Colonic mucosa (tissue), 4 donors: ENCODE measurements around the gene SEMA4D. TPM values are rescaled to one million over a fixed set of nuclear protein-coding genes. Genes with fewer than 3 reads are reported as not detected.

ENCODE experiments used
- DNase-seq: peaks from one replicate; pipeline ENCODE4 v3.0.0-alpha.2; 2020
- H3K27ac ChIP-seq: fragments of 200-600 bp; one replicate; pipeline ENCODE4 v1.8.0; 2021
- H3K27me3 ChIP-seq: fragments of 200-600 bp; one replicate; pipeline ENCODE4 v1.8.0; 2021
- H3K36me3 ChIP-seq: fragments of 200-600 bp; one replicate; pipeline ENCODE4 v1.8.0; 2021
- H3K4me1 ChIP-seq: fragments of 200-600 bp; one replicate; pipeline ENCODE4 v1.8.0; 2021; ENCODE audit warnings: mild to moderate bottlenecking
- H3K4me3 ChIP-seq: fragments of 200-600 bp; one replicate; pipeline ENCODE4 v1.8.0; 2021
- H3K9ac ChIP-seq, 2 donors: one replicate each; pipeline ENCODE4 v1.7.0; 2013; ENCODE audit warnings: control low read depth in 2 of 2, low read depth in 2 of 2, low read length in 2 of 2
- H3K9me3 ChIP-seq: fragments of 200-600 bp; one replicate; pipeline ENCODE4 v1.8.0; 2021
- CTCF ChIP-seq: fragments of 200-600 bp; IDR thresholded peaks from one replicate; pipeline ENCODE4 v1.8.0; 2022; ENCODE audit warnings: antibody characterized with exemption, mild to moderate bottlenecking
- intact Hi-C: fragments of 100-400 bp; cut with DNase I; formaldehyde crosslinking; loops from one replicate; pipeline ENCODE4 v1.14.1; 2022
- total RNA-seq, 2 donors: library from RNA; stranded (reverse); fragmentation: NEBNext Ultra II Directional in 1 of 2; extraction: Animal tissue kit (Norgen Biotek cat#: 25700) in 1 of 2; gene quantifications; one replicate each; pipeline ENCODE4 v1.2.1, GENCODE V29; 2021
- donor health status: healthy.
- donor health status: DM: no; HTN: no; CAD: no.
- donor health status: DM: no; HTN: no; CAD: no.

SEMA4D gene
- total RNA-seq, 2 donors from 2014 or later = 14.7 to 19.0 TPM

DNA sequence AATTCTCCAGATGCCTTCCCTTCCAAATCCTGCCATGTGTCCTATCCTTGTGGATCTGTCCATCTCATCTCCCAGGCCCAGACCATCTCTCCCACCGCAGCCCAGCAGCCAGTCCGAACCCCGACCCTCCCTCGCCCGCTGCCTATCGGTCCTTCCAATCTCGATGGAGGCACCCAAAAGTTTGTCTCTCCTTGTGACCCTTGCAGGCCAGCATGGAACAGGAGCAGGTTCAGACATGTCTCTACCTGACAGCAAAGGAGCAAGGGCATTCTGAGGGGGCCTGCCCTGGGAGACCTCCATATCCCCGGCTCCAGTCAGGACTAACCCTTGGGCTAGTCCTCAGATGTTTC, 51.0 kb downstream of the SEMA4D start:
- intact Hi-C loops = no loop called here
- H3K27ac ChIP-seq = no peak overlapping the region
- no peak overlapping the region for H3K4me3 ChIP-seq
- H3K9me3 ChIP-seq = no peaks in the 10 kb centered on the region
- H3K36me3 ChIP-seq = no peaks in the 10 kb centered on the region
- H3K9ac ChIP-seq = no peak overlapping the region
- no peaks in the 10 kb centered on the region for H3K27me3 ChIP-seq
- no peak for TF ChIP-seq CTCF
- DNase-seq = no peak
- peaks cover 3% of the 10 kb centered on the region for H3K4me1 ChIP-seq

- Histone ChIP-seq H3K4me3 (no peak overlapping the region), H3K4me1 (peaks cover 4% of the 10 kb centered on the region), H3K9me3 (no peaks in the 10 kb centered on the region), H3K27me3 (no peaks in the 10 kb centered on the region), H3K27ac (no peak overlapping the region), H3K36me3 (no peaks in the 10 kb centered on the region), H3K9ac (no peak overlapping the region)
- no peak for DNase-seq
- no peak for TF ChIP-seq CTCF
- intact Hi-C loops = no loop called here
Measured at GRCh38 chr9:89446261-89446960, 51.5 kb downstream of the SEMA4D start.

DNA sequence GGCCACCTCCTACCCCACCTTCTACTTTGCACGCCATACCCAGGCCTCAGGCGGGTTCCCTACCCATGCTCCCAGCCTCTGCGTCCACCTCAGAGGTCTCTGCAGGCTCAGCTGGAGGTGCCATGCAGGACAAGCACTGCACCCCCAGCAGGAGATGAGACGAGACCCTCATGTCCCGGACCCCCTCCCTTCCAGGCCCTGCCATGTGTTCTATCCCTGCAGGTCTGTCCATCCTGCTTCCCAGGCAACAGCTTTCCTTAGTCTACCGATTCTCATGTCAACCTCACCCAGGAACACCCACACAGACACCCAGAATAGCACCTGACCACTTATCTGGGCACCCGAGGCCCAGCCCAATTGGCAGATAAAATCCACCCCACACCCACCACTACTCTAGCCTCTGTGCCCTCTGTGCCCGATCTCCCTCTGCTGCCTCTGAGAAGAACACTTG, 52.1 kb downstream of the SEMA4D start:
- Histone ChIP-seq H3K9ac (no peak overlapping the region), H3K27me3 (no peaks in the 10 kb centered on the region), H3K4me1 (peaks cover 4% of the 10 kb centered on the region), H3K4me3 (no peak overlapping the region), H3K27ac (no peak overlapping the region), H3K9me3 (no peaks in the 10 kb centered on the region), H3K36me3 (no peaks in the 10 kb centered on the region)
- no peak for DNase-seq
- no peak for TF ChIP-seq CTCF
- intact Hi-C loops = no loop called here

- H3K27ac ChIP-seq = no peak overlapping the region
- no peak overlapping the region for H3K9ac ChIP-seq
- intact Hi-C loops = no loop called here
- no peak overlapping the region for H3K4me3 ChIP-seq
- TF ChIP-seq CTCF = no peak
- peaks cover 4% of the 10 kb centered on the region for H3K4me1 ChIP-seq
- H3K9me3 ChIP-seq = no peaks in the 10 kb centered on the region
- no peaks in the 10 kb centered on the region for H3K27me3 ChIP-seq
- H3K36me3 ChIP-seq = no peaks in the 10 kb centered on the region
- DNase-seq = no peak
Measured at GRCh38 chr9:89444925-89445765, 52.8 kb downstream of the SEMA4D start.

GRCh38 chr9:89444274-89444673, 53.6 kb downstream of the SEMA4D start:
- no peak for TF ChIP-seq CTCF
- Histone ChIP-seq H3K4me3 (no peak overlapping the region), H3K9ac (no peak overlapping the region), H3K27ac (no peak overlapping the region), H3K27me3 (no peaks in the 10 kb centered on the region), H3K9me3 (no peaks in the 10 kb centered on the region), H3K4me1 (peaks cover 4% of the 10 kb centered on the region), H3K36me3 (no peaks in the 10 kb centered on the region)
- intact Hi-C loops = no loop called here
- no peak for DNase-seq
